Myocyte (in vitro differentiated cells): ENCODE results near the gene MRPL40. TPM values are rescaled to one million over a fixed set of nuclear protein-coding genes. Genes with fewer than 3 reads are reported as not detected.

Source experiments
- DNase-seq: peaks from one replicate; pipeline ENCODE4 v3.0.0-alpha.2; 2012; ENCODE audit warnings: low read depth
- total RNA-seq: library from RNA; depleted of rRNA; stranded (reverse); fragments of >200 nt; gene quantifications from 2 replicates; pipeline ENCODE4 v1.2.3, GENCODE V29; 2014

The MRPL40 gene
- total RNA-seq, 1 donor from 2014 or later, result 38.7 TPM

DNA sequence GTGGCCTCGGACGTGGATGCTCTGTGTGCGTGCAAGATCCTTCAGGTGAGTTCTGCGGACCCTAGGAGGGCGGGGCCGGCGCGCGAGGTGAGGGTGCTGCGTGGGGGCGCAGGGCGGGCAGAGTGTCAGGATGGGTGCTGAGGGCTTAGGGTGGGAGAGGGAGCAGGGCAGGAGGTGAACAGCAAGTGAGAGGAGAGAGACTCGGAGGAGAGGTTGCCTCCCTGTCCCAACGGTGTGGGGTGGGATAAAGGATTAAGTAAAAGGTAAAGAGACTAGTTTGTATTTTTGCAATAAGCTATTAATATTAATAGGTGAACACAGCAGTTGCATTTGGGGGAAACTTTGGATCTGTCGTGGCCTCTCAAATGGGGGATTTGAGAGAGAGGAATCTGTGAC lies 47.8 kb downstream of the MRPL40 start:
- no peak for DNase-seq

DNA sequence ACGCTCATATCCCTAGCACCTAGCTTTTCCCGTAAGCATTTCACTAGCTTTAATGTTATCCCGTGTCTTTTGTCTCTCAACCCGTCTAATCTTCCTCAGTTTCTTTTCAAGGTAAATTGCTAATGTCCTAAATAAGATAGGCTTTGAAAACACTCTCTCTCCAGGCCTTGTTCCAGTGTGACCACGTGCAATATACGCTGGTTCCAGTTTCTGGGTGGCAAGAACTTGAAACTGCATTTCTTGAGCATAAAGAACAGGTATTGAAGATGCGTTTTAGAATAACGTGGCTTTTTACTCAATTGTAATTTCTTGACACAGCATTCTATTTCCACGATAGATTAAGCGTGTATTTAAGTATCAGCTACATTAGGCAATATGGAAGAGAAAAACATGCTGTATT lies 48.4 kb downstream of the MRPL40 start:
- DNase-seq, result no peak

DNA sequence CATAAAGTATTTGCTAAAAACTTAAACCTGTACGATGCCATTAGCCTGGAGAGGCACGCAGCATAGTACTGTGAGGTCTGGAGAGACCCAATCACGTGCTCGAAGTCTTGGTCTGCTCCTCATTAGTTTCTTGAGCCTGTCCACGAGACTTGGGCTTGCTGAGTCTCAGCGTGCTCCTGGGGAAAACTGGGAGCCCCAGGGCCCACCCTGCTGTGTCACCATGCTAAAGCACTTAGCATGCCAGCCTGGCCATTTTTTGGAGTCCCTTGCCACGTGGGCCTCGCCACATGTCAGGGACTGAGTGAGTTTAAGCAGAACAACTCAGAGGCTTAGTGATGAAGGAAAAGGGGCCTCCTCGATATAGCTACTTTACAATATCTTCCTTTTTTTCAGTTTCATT lies 50.0 kb downstream of the MRPL40 start:
- no peak for DNase-seq

DNA sequence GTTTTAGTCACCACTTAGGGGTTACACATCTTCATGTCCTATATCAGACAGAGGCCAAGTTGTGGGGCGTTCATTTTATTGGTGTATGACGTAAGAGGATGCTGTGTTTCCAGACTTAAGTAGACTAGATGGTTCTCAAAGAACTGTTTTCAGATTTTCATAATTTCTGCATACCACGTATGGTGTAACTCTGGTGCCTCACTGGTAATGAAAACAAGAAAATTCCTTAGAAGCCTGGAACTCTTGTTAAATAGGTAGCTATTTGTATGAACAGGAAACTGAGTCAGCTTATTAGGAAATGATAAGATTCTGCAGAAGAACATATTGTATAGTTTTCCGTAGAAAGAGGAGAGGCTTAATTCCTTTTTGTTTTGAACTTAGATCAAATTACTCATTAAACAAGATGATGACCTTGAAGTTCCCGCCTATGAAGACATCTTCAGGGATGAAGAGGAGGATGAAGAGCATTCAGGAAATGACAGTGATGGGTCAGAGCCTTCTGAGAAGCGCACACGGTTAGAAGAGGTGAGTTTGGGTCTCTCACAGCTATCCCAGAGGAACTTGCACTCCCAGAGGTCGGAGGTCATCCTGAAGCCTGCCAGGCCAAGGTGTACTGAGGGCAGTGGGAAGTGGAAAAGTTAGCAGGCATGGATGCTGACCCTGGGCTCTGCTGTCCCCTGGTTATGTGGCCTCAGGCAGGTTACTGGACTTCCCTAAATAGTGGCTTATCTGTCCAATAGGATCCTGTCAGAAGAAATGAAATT lies 51.3 kb downstream of the MRPL40 start:
- DNase-seq, result no peak

Other genes with a start within 250 kb of the MRPL40 start
- 33.7 and 46.2 TPM in 2 replicates for gene CLTCL1, start 140.8 kb upstream of the MRPL40 start, total RNA-seq
- gene HIRA, start 812 bp upstream of the MRPL40 start, total RNA-seq, result 14.7 and 16.4 TPM in 2 replicates
- 47.4 and 55.7 TPM in 2 replicates for gene C22orf39, start 15.2 kb downstream of the MRPL40 start, total RNA-seq
- gene UFD1, start 46.6 kb downstream of the MRPL40 start, total RNA-seq, result 51.0 and 62.8 TPM in 2 replicates
- 1.1 and 4.5 TPM in 2 replicates for gene CDC45, start 47.4 kb downstream of the MRPL40 start, total RNA-seq
- 7.0 and 11.0 TPM in 2 replicates for gene CLDN5, start 91.9 kb downstream of the MRPL40 start, total RNA-seq